Osteoblast (primary cell): ENCODE measurements around the gene DHRS13. TPM values are rescaled to one million over a fixed set of nuclear protein-coding genes. Genes with fewer than 3 reads are reported as not detected.

Experiments used
- DNase-seq: peaks from one replicate; pipeline ENCODE4 v3.0.0; 2011; ENCODE audit warnings: low spot score, mixed read lengths; ENCODE audit not compliant: insufficient read length; ENCODE audit errors: missing footprints
- H2AFZ ChIP-seq: 2 replicates; pipeline ENCODE4 v1.6.0; 2011; ENCODE audit warnings: mild to moderate bottlenecking, low read length
- H3K27ac ChIP-seq: 2 replicates; pipeline ENCODE4 v1.5.1; 2011; ENCODE audit warnings: mild to moderate bottlenecking, low read depth, low read length, moderate library complexity
- H3K27me3 ChIP-seq: 2 replicates; pipeline ENCODE4 v1.6.0; 2012; ENCODE audit warnings: mild to moderate bottlenecking, control low read depth, inconsistent platforms, low read length, moderate library complexity; ENCODE audit not compliant: insufficient read depth
- H3K36me3 ChIP-seq: 2 replicates; pipeline ENCODE4 v1.5.1; 2011; ENCODE audit warnings: mild to moderate bottlenecking, low read length, control low read depth, moderate library complexity; ENCODE audit not compliant: insufficient read depth
- H3K4me1 ChIP-seq: 2 replicates; pipeline ENCODE4 v1.5.1; 2011; ENCODE audit warnings: mild to moderate bottlenecking, low read length, control low read depth, moderate library complexity; ENCODE audit not compliant: insufficient read depth
- H3K4me2 ChIP-seq: 2 replicates; pipeline ENCODE4 v1.6.0; 2011; ENCODE audit warnings: mild to moderate bottlenecking, low read length; ENCODE audit not compliant: insufficient read depth
- H3K4me3 ChIP-seq: fragments of 200-600 bp; sonication (generic); 3 replicates; pipeline ENCODE4 v1.5.1; 2012; ENCODE audit warnings: mild to moderate bottlenecking, low read length, inconsistent platforms; ENCODE audit not compliant: insufficient read depth
- H3K79me2 ChIP-seq: 2 replicates; pipeline ENCODE4 v1.6.0; 2012; ENCODE audit warnings: mild to moderate bottlenecking, low read length, control low read depth, inconsistent platforms; ENCODE audit not compliant: insufficient read depth
- H3K9me3 ChIP-seq: 2 replicates; pipeline ENCODE4 v1.5.1; 2011; ENCODE audit warnings: low read depth, low read length, control low read depth
- H4K20me1 ChIP-seq: 2 replicates; pipeline ENCODE4 v1.6.0; 2012; ENCODE audit warnings: mild to moderate bottlenecking, low read length, control low read depth; ENCODE audit not compliant: insufficient read depth
- CTCF ChIP-seq: IDR thresholded peaks from 2 replicates; pipeline ENCODE4 v1.5.1; 2011; ENCODE audit warnings: mild to moderate bottlenecking, low read depth, low read length, moderate library complexity; ENCODE audit errors: extremely low read depth
- total RNA-seq: library from RNA; depleted of rRNA; stranded (reverse); fragments of >200 nt; gene quantifications from 2 replicates; pipeline ENCODE4 v1.2.3, GENCODE V29; 2012

The DHRS13 gene
- total RNA-seq, 1 donor, result 6.2 TPM

GRCh38 chr17:28891201-28891600 is 11.7 kb downstream of the DHRS13 start:
- Histone ChIP-seq H3K27me3 (no peaks in the 10 kb centered on the region), H3K9me3 (no peaks in the 10 kb centered on the region), H4K20me1 (peaks cover 9% of the 10 kb centered on the region), H3K79me2 (peaks cover 27% of the 10 kb centered on the region), H3K4me1 (peaks cover 7% of the 10 kb centered on the region), H3K4me3 (no peak overlapping the region), H3K4me2 (no peak overlapping the region), H2AFZ (no peak overlapping the region), H3K36me3 (peaks cover 5% of the 10 kb centered on the region), H3K27ac (no peak overlapping the region)
- TF ChIP-seq CTCF, result no peak
- peak; percentile 6 for DNase-seq

DNA sequence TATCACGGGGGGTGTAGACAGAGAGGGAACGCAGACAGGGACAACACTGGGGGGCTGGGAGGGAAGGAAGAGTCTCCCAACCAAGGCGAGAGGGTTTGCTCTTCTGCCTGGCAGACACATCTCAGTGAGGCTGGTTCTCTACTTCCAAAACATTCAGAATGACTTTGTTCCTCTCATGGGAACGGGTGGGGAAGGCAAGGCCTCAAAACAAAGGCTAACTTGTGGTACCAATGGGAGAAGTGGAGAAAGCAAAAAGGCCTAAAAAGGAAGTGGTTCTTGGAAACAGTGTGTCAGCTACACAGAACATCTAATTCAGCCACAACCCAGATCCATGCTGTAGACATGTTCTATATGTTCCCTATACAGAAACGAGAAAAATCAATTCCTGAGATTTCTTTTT is 12.9 kb downstream of the DHRS13 start:
- Histone ChIP-seq H3K4me1 (peaks cover 6% of the 10 kb centered on the region), H2AFZ (no peak overlapping the region), H3K9me3 (no peaks in the 10 kb centered on the region), H3K4me2 (no peak overlapping the region), H3K36me3 (peaks cover 5% of the 10 kb centered on the region), H3K27ac (no peak overlapping the region), H3K27me3 (no peaks in the 10 kb centered on the region), H4K20me1 (peaks cover 9% of the 10 kb centered on the region), H3K79me2 (peaks cover 18% of the 10 kb centered on the region), H3K4me3 (no peak overlapping the region)
- no peak for TF ChIP-seq CTCF
- peak; percentile 82 for DNase-seq

DNA sequence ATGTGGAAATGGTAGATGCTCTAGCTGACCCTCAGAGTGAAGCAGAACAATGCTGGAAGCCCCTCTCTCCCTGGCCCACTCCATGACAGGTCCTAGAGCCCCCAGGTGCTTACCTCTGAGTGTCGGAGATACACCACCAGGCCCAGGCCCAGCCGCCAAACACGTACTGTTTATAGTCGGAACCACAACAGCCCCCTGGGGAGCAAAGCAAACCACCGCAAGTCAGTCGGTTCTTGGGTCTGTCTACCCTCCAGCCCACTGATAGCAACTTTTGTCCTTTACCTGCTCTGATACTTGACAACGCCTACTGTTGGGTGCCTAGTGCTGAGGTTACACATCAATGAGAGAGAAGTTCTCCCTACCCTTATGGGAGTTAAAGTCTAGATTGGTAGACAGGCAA is 14.0 kb downstream of the DHRS13 start:
- Histone ChIP-seq H2AFZ (no peak overlapping the region), H3K4me3 (no peak overlapping the region), H4K20me1 (peaks cover 9% of the 10 kb centered on the region), H3K36me3 (peaks cover 5% of the 10 kb centered on the region), H3K4me1 (peaks cover 6% of the 10 kb centered on the region), H3K9me3 (no peaks in the 10 kb centered on the region), H3K27me3 (no peaks in the 10 kb centered on the region), H3K79me2 (peaks cover 15% of the 10 kb centered on the region), H3K4me2 (no peak overlapping the region), H3K27ac (no peak overlapping the region)
- peak; percentile 8 for DNase-seq
- TF ChIP-seq CTCF, result no peak

- H3K36me3 ChIP-seq, result peaks cover 14% of the 10 kb centered on the region
- DNase-seq, result no peak
- peaks cover 8% of the 10 kb centered on the region for H3K79me2 ChIP-seq
- no peak overlapping the region for H3K4me2 ChIP-seq
- H3K9me3 ChIP-seq, result no peaks in the 10 kb centered on the region
- H3K27me3 ChIP-seq, result no peaks in the 10 kb centered on the region
- H3K4me1 ChIP-seq, result peaks cover 3% of the 10 kb centered on the region
- H3K27ac ChIP-seq, result no peak overlapping the region
- H4K20me1 ChIP-seq, result peaks cover 9% of the 10 kb centered on the region
- no peak overlapping the region for H2AFZ ChIP-seq
- H3K4me3 ChIP-seq, result no peak overlapping the region
- no peak for TF ChIP-seq CTCF
Measured at GRCh38 chr17:28887871-28888471, 14.9 kb downstream of the DHRS13 start.
